ENCODE measurements around the gene ITGB6.

Gene ITGB6

GRCh38 chr2:160096409-160096808 is 103.7 kb downstream of the ITGB6 start:
- H3K4me3 ChIP-seq (ENCODE audit: low read length): no peak overlapping the region
- DNase-seq (ENCODE audit: low read depth): no peak
- TF ChIP-seq CTCF (conservative IDR thresholded peaks at IDR 0.05; ENCODE audit: low read depth, low read length): no peak

GRCh38 chr2:160092445-160092844 is 107.6 kb downstream of the ITGB6 start:
- DNase-seq (ENCODE audit: low read depth): no peak
- H3K4me3 ChIP-seq (ENCODE audit: low read length): no peak overlapping the region

GRCh38 chr2:160091381-160091780 is 108.7 kb downstream of the ITGB6 start:
- H3K4me3 ChIP-seq (ENCODE audit: low read length): no peak overlapping the region
- DNase-seq (ENCODE audit: low read depth): no peak
- TF ChIP-seq CTCF (conservative IDR thresholded peaks at IDR 0.05; ENCODE audit: low read depth, low read length): no peak

More at GRCh38 chr2:160092445-160092844, 107.6 kb downstream of the ITGB6 start:
- TF ChIP-seq CTCF (conservative IDR thresholded peaks at IDR 0.05; ENCODE audit: low read depth, low read length): no peak

- no peak for DNase-seq (ENCODE audit: low read depth)
- no peak overlapping the region for H3K4me3 ChIP-seq (ENCODE audit: low read length)
- peak; percentile 17 for TF ChIP-seq CTCF (conservative IDR thresholded peaks at IDR 0.05; ENCODE audit: low read depth, low read length)
These were observed 112.0 kb downstream of the ITGB6 start for GRCh38 chr2:160087854-160088745.

- DNase-seq (ENCODE audit: low read depth): no peak
- no peak overlapping the region for H3K4me3 ChIP-seq (ENCODE audit: low read length)
- peak; percentile 11 for TF ChIP-seq CTCF (conservative IDR thresholded peaks at IDR 0.05; ENCODE audit: low read depth, low read length)
These were observed 114.4 kb downstream of the ITGB6 start for GRCh38 chr2:160085662-160086061.

- DNase-seq (ENCODE audit: low read depth): no peak
- H3K4me3 ChIP-seq (ENCODE audit: low read length): no peak overlapping the region
- no peak for TF ChIP-seq CTCF (conservative IDR thresholded peaks at IDR 0.05; ENCODE audit: low read depth, low read length)
These were observed 121.9 kb downstream of the ITGB6 start for GRCh38 chr2:160077912-160078810.

Measured in retinal pigment epithelial cell (primary cell).